ENCODE measurements around the gene ADCY7. TPM values are rescaled to one million over a fixed set of nuclear protein-coding genes. Genes with fewer than 3 reads are reported as not detected.

ADCY7 gene
- total and polyA plus RNA-seq, 9 of the 15 experiments (the other 6 are each of a cell fraction or from before 2014, with no cell fraction given): 2.3 to 108 (median 28.6) TPM

DNA sequence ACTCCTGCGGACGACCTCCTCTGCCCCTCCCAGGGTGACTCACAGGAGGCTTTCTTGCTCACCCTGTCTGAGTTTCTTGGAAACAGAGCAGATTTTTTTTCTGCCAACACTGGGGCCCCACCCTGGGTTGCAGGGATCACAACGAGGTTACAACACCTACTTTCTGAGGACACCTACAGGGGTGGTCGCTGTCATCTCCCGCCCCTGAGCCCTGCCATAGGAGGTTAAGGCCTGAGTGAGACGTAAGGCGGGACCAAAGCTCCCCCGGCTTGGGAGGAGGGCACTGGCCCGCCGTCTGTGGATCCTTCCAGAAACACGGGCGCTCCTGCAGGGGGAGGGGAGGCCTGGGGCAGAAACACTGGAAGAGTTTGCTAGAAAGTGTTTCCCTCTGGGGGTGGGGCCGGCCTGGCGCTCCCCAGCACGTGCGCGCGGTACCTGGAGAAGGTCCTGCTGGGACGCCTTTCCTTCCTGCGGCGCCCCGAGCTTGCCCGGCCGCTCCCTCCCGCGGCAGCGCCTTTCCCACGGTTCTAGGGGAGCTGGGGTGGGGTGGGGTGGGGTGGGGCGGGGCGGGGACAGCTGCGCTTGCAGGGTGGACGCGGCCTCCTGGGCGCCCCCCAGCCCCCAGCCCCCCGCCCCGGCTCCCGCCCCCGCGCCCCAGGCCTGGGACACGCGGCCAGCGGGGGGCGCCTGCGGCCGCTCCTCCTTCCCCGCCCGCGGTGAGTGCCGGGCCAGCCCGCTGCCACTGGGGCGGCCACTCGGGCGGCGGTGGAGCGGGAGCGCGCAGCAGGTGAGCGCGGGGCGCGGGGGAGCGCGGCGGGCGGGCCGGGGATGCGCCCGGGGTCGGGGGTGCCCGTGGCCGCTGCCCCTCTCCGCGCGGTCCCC lies 20.7 kb upstream of the ADCY7 start (continued):
- no peak for TF ChIP-seq ZNF589 (CRISPR knock-in tag; IDR thresholded peaks at IDR 0.05; ENCODE audit: low read depth)
- no peak for TF ChIP-seq FUS (optimal IDR thresholded peaks at IDR 0.05; ENCODE audit: low read depth, low read length)
- TF ChIP-seq, protein P1, sequence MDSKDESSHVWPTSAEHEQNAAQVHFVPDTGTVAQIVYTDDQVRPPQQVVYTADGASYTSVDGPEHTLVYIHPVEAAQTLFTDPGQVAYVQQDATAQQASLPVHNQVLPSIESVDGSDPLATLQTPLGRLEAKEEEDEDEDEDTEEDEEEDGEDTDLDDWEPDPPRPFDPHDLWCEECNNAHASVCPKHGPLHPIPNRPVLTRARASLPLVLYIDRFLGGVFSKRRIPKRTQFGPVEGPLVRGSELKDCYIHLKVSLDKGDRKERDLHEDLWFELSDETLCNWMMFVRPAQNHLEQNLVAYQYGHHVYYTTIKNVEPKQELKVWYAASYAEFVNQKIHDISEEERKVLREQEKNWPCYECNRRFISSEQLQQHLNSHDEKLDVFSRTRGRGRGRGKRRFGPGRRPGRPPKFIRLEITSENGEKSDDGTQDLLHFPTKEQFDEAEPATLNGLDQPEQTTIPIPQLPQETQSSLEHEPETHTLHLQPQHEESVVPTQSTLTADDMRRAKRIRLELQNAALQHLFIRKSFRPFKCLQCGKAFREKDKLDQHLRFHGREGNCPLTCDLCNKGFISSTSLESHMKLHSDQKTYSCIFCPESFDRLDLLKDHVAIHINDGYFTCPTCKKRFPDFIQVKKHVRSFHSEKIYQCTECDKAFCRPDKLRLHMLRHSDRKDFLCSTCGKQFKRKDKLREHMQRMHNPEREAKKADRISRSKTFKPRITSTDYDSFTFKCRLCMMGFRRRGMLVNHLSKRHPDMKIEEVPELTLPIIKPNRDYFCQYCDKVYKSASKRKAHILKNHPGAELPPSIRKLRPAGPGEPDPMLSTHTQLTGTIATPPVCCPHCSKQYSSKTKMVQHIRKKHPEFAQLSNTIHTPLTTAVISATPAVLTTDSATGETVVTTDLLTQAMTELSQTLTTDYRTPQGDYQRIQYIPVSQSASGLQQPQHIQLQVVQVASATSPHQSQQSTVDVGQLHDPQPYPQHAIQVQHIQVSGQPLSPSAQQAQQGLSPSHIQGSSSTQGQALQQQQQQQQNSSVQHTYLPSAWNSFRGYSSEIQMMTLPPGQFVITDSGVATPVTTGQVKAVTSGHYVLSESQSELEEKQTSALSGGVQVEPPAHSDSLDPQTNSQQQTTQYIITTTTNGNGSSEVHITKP (IDR thresholded peaks at IDR 0.05; ENCODE audit: partially characterized antibody): peak; percentile 51
- no peak for TF ChIP-seq ZSCAN32 (CRISPR knock-in tag; IDR thresholded peaks at IDR 0.05)
- no peak for TF ChIP-seq ARNT (IDR thresholded peaks at IDR 0.05)
- TF ChIP-seq ETS2 (tag; IDR thresholded peaks at IDR 0.05; ENCODE audit: borderline replicate concordance, poor library complexity, severe bottlenecking): no peak
- no peak for TF ChIP-seq STAG1 (CRISPR knock-in tag; IDR thresholded peaks at IDR 0.05; ENCODE audit: borderline replicate concordance)
- no peak for TF ChIP-seq PURB (CRISPR knock-in tag; IDR thresholded peaks at IDR 0.05; ENCODE audit: low read depth)
- no peak for TF ChIP-seq ZNF668 (CRISPR knock-in tag; IDR thresholded peaks at IDR 0.05)
- TF ChIP-seq SRSF9 (IDR thresholded peaks at IDR 0.05; ENCODE audit: borderline replicate concordance, low read depth, low read length): no peak
- no peak for TF ChIP-seq FOXJ3 (CRISPR knock-in tag; IDR thresholded peaks at IDR 0.05)
- TF ChIP-seq TAF15 (IDR thresholded peaks at IDR 0.05; ENCODE audit: low read depth, low read length): no peak
- peak; percentile 61; the same call in 1 of the 2 replicates for TF ChIP-seq MTA3 (IDR thresholded peaks at IDR 0.05; ENCODE audit: borderline replicate concordance)
- TF ChIP-seq ZC3H4 (CRISPR knock-in tag; IDR thresholded peaks at IDR 0.05; ENCODE audit: borderline replicate concordance): no peak
- TF ChIP-seq, protein P2, sequence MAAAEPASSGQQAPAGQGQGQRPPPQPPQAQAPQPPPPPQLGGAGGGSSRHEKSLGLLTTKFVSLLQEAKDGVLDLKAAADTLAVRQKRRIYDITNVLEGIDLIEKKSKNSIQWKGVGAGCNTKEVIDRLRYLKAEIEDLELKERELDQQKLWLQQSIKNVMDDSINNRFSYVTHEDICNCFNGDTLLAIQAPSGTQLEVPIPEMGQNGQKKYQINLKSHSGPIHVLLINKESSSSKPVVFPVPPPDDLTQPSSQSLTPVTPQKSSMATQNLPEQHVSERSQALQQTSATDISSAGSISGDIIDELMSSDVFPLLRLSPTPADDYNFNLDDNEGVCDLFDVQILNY (CRISPR knock-in tag; IDR thresholded peaks at IDR 0.05): no peak
- TF ChIP-seq CBFA2T2 (conservative IDR thresholded peaks at IDR 0.05): no peak
- TF ChIP-seq, protein P3, sequence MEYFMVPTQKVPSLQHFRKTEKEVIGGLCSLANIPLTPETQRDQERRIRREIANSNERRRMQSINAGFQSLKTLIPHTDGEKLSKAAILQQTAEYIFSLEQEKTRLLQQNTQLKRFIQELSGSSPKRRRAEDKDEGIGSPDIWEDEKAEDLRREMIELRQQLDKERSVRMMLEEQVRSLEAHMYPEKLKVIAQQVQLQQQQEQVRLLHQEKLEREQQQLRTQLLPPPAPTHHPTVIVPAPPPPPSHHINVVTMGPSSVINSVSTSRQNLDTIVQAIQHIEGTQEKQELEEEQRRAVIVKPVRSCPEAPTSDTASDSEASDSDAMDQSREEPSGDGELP (CRISPR knock-in tag; IDR thresholded peaks at IDR 0.05; ENCODE audit: borderline replicate concordance): peak; percentile 50; the same call in 1 of the 2 replicates
- TF ChIP-seq NR2C2 (CRISPR knock-in tag; IDR thresholded peaks at IDR 0.05): no peak
- no peak; the same call in 1 of the 2 replicates for TF ChIP-seq NR2C2 (tag; IDR thresholded peaks at IDR 0.05)
- TF ChIP-seq ETV6 (IDR thresholded peaks at IDR 0.05; ENCODE audit: borderline replicate concordance in 1 of 2, low read depth in 2 of 2, low read length in 1 of 2): no peak
- TF ChIP-seq ETV6 (CRISPR knock-in tag; IDR thresholded peaks at IDR 0.05; ENCODE audit: borderline replicate concordance): no peak
